ENCODE data around the gene EPB41. TPM values are rescaled to one million over a fixed set of nuclear protein-coding genes. Genes with fewer than 3 reads are reported as not detected.

The EPB41 gene
- total and polyA plus RNA-seq, 2 donors from 2014 or later, result 9.9 to 38.8 TPM

GRCh38 chr1:29112705-29113412 is 198.5 kb downstream of the EPB41 start:
- Histone ChIP-seq H3K27ac (ENCODE audit: low read depth in 2 of 2, low read length in 2 of 2) (no peak overlapping the region), H3K9me3 (ENCODE audit: control insufficient read depth in 2 of 3, insufficient read depth in 1 of 3, low read length in 3 of 3) (no peaks in the 10 kb centered on the region), H3K27me3 (ENCODE audit: control insufficient read depth, insufficient read depth, low read length) (no peaks in the 10 kb centered on the region), H3K9ac (ENCODE audit: low read length in 3 of 3) (no peak overlapping the region), H3K4me1 (ENCODE audit: control insufficient read depth in 2 of 3, insufficient read depth in 2 of 3, low read depth in 1 of 3, low read length in 3 of 3) (no peaks in the 10 kb centered on the region), H3K4me3 (ENCODE audit: low read length in 3 of 3) (no peak overlapping the region), H3K36me3 (ENCODE audit: control insufficient read depth in 2 of 3, insufficient read depth in 3 of 3, low read length in 3 of 3) (peaks cover 0 to 2% (median 0%) of the 10 kb centered on the region in 3 donors)
- intact Hi-C loops (cut with DNase I), result no loop called here
- DNase-seq (no peak), FAIRE-seq (no peak)
- no peak for TF ChIP-seq CTCF (IDR thresholded peaks at IDR 0.05; ENCODE audit: borderline replicate concordance, extremely low read depth, insufficient read depth)

- intact Hi-C loops (cut with DNase I), result no loop called here
- Histone ChIP-seq H3K27ac (ENCODE audit: low read depth in 2 of 2, low read length in 2 of 2) (no peak overlapping the region), H3K4me3 (ENCODE audit: low read length in 3 of 3) (no peak overlapping the region), H3K36me3 (ENCODE audit: control insufficient read depth in 2 of 3, insufficient read depth in 3 of 3, low read length in 3 of 3) (peaks cover 0 to 2% (median 0%) of the 10 kb centered on the region in 3 donors), H3K27me3 (ENCODE audit: control insufficient read depth, insufficient read depth, low read length) (no peaks in the 10 kb centered on the region), H3K9me3 (ENCODE audit: control insufficient read depth in 2 of 3, insufficient read depth in 1 of 3, low read length in 3 of 3) (no peaks in the 10 kb centered on the region), H3K4me1 (ENCODE audit: control insufficient read depth in 2 of 3, insufficient read depth in 2 of 3, low read depth in 1 of 3, low read length in 3 of 3) (no peaks in the 10 kb centered on the region), H3K9ac (ENCODE audit: low read length in 3 of 3) (no peak overlapping the region)
- DNase-seq (no peak), FAIRE-seq (no peak)
- TF ChIP-seq CTCF (IDR thresholded peaks at IDR 0.05; ENCODE audit: borderline replicate concordance, extremely low read depth, insufficient read depth), result no peak
Observed at GRCh38 chr1:29113413-29114117, 199.2 kb downstream of the EPB41 start.

DNA sequence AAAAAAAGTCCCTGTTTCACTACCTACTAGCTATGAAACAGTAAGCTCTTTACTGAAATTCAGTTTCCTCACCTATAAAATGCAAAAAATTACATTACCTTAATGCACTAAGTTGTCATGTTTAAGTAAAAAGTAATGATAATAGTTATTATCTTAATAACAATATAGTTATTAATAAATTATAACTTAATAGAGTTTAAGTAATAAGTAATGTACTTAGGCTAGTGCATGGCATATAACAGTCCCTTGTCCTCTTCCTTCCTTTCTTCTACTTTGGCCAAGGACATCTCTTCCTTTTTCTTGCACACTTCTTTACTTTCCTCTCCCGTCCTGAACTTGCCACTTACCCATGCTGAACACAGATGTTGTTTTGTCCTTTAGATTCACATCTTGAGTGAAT is 200.3 kb downstream of the EPB41 start:
- intact Hi-C loops (cut with DNase I), result no loop called here
- no peak for TF ChIP-seq CTCF (IDR thresholded peaks at IDR 0.05; ENCODE audit: borderline replicate concordance, extremely low read depth, insufficient read depth)
- no peaks in the 10 kb centered on the region for H3K4me1 ChIP-seq (ENCODE audit: control insufficient read depth in 2 of 3, insufficient read depth in 2 of 3, low read depth in 1 of 3, low read length in 3 of 3)
- no peak overlapping the region for H3K4me3 ChIP-seq (ENCODE audit: low read length in 3 of 3)
- FAIRE-seq (no peak), DNase-seq (no peak)
- H3K27me3 ChIP-seq (ENCODE audit: control insufficient read depth, insufficient read depth, low read length), result no peaks in the 10 kb centered on the region
- no peak overlapping the region for H3K9ac ChIP-seq (ENCODE audit: low read length in 3 of 3)
- no peak overlapping the region for H3K27ac ChIP-seq (ENCODE audit: low read depth in 2 of 2, low read length in 2 of 2)
- peaks cover 0 to 2% (median 0%) of the 10 kb centered on the region in 3 donors for H3K36me3 ChIP-seq (ENCODE audit: control insufficient read depth in 2 of 3, insufficient read depth in 3 of 3, low read length in 3 of 3)
- H3K9me3 ChIP-seq (ENCODE audit: control insufficient read depth in 2 of 3, insufficient read depth in 1 of 3, low read length in 3 of 3), result no peaks in the 10 kb centered on the region
